OCI-LY1 (cell line): ENCODE measurements around the gene SMDT1.
A peak's percentile ranks its signal among the peaks of the same experiment; 100 is the strongest.

ENCODE experiments used
- H2AFZ ChIP-seq: fragments of 200-600 bp; sonication (generic), shearing (Covaris generic); 2 replicates; pipeline ENCODE4 v1.6.0; 2014; ENCODE audit warnings: antibody characterized with exemption, mild to moderate bottlenecking, low read length
- H3F3A ChIP-seq: fragments of 200-600 bp; sonication (generic), shearing (Covaris generic); 2 replicates; pipeline ENCODE4 v1.6.0; 2014; ENCODE audit warnings: mild to moderate bottlenecking, antibody characterized with exemption, low read length, moderate library complexity; ENCODE audit not compliant: insufficient read depth
- H3K27ac ChIP-seq: fragments of 200-600 bp; sonication (generic); 2 replicates; pipeline ENCODE4 v1.5.1; 2014; ENCODE audit warnings: low read length, mixed run types, mild to moderate bottlenecking, low read depth; ENCODE audit not compliant: poor library complexity, severe bottlenecking
- H3K27me3 ChIP-seq: fragments of 200-600 bp; sonication (generic); 2 replicates; pipeline ENCODE4 v1.6.0; 2014; ENCODE audit warnings: antibody characterized with exemption, mild to moderate bottlenecking, low read length, moderate library complexity; ENCODE audit not compliant: insufficient read depth
- H3K36me3 ChIP-seq: fragments of 200-600 bp; sonication (generic); 2 replicates; pipeline ENCODE4 v1.6.1; 2014; ENCODE audit warnings: mild to moderate bottlenecking, antibody characterized with exemption, low read length, moderate library complexity, mixed read lengths; ENCODE audit not compliant: insufficient read depth
- H3K4me1 ChIP-seq: fragments of 200-600 bp; sonication (generic); 2 replicates; pipeline ENCODE4 v1.5.1; 2014; ENCODE audit warnings: mild to moderate bottlenecking, low read length, moderate library complexity; ENCODE audit not compliant: insufficient read depth, severe bottlenecking
- H3K4me2 ChIP-seq: fragments of 200-600 bp; sonication (generic), shearing (Covaris generic); 2 replicates; pipeline ENCODE4 v1.6.1; 2014; ENCODE audit warnings: low read length
- H3K4me3 ChIP-seq: fragments of 200-600 bp; sonication (generic); 2 replicates; pipeline ENCODE4 v1.5.1; 2014; ENCODE audit warnings: low read length, low read depth, mild to moderate bottlenecking, mixed read lengths; ENCODE audit not compliant: poor library complexity, severe bottlenecking
- H3K79me2 ChIP-seq: fragments of 200-600 bp; shearing (Covaris generic); 2 replicates; pipeline ENCODE4 v1.6.1; 2016; ENCODE audit warnings: mixed run types, low read length, mixed read lengths; ENCODE audit not compliant: insufficient read depth
- H3K9ac ChIP-seq: fragments of 200-600 bp; sonication (generic), shearing (Covaris generic); 2 replicates; pipeline ENCODE4 v1.6.1; 2014; ENCODE audit warnings: mild to moderate bottlenecking, low read length, mixed read lengths
- H3K9me2 ChIP-seq: fragments of 200-600 bp; sonication (generic), shearing (Covaris generic); 2 replicates; pipeline ENCODE4 v1.6.1; 2014; ENCODE audit warnings: low read depth, mild to moderate bottlenecking, low read length, mixed read lengths
- H3K9me3 ChIP-seq: fragments of 200-600 bp; shearing (Covaris generic); 2 replicates; pipeline ENCODE4 v1.6.1; 2014; ENCODE audit warnings: low read length, mixed read lengths
- H4K20me1 ChIP-seq: fragments of 200-600 bp; sonication (generic), shearing (Covaris generic); 2 replicates; pipeline ENCODE4 v1.6.0; 2016; ENCODE audit warnings: mild to moderate bottlenecking, low read length; ENCODE audit not compliant: insufficient read depth
- EZH2 ChIP-seq: fragments of 200-600 bp; sonication (generic), shearing (Covaris generic); IDR thresholded peaks from 2 replicates; pipeline ENCODE4 v1.8.0; 2017; ENCODE audit warnings: borderline replicate concordance, mixed run types, mild to moderate bottlenecking, antibody characterized with exemption, low read length, moderate library complexity, mixed read lengths
- TF ChIP-seq, protein P1 (sequence below): fragments of 200-600 bp; sonication (generic), shearing (Covaris generic); IDR thresholded peaks from 2 replicates; pipeline ENCODE4 v1.5.1; 2017; ENCODE audit warnings: mild to moderate bottlenecking, antibody characterized with exemption, low read length, moderate library complexity, mixed read lengths

SMDT1 gene

DNA sequence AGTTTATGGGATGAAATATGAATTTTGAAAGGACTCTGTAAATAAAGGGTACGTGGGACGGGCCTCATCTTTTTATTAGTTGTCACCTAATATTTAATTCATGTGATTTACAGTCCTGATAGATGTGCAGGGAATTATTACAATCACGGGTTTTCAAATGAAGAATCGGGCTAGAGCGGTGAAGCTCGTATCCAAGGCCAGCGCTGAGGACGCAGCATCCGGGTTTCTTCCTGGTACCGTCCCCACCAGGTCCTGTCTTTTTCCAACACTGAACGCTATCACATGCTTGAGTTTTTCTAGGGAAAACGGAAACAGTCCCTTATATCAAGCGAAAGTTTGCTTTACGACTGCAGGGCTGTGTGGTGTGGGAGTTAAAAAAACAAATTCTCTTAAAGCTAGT is 787 bp downstream of the SMDT1 start:
- Histone ChIP-seq H3K9me2 (no peaks in the 10 kb centered on the region), H3K4me3 (peak overlapping the region; percentile 81), H3K27me3 (no peaks in the 10 kb centered on the region), H3K4me2 (peak overlapping the region; percentile 74), H3K9ac (peak overlapping the region; percentile 90), H3F3A (no peaks in the 10 kb centered on the region), H3K79me2 (peaks cover 11% of the 10 kb centered on the region), H3K36me3 (peaks cover 38% of the 10 kb centered on the region), H4K20me1 (no peaks in the 10 kb centered on the region), H3K9me3 (no peaks in the 10 kb centered on the region), H3K4me1 (peaks cover 17% of the 10 kb centered on the region), H2AFZ (no peak overlapping the region), H3K27ac (peak overlapping the region; percentile 79)
- TF ChIP-seq, protein P1, sequence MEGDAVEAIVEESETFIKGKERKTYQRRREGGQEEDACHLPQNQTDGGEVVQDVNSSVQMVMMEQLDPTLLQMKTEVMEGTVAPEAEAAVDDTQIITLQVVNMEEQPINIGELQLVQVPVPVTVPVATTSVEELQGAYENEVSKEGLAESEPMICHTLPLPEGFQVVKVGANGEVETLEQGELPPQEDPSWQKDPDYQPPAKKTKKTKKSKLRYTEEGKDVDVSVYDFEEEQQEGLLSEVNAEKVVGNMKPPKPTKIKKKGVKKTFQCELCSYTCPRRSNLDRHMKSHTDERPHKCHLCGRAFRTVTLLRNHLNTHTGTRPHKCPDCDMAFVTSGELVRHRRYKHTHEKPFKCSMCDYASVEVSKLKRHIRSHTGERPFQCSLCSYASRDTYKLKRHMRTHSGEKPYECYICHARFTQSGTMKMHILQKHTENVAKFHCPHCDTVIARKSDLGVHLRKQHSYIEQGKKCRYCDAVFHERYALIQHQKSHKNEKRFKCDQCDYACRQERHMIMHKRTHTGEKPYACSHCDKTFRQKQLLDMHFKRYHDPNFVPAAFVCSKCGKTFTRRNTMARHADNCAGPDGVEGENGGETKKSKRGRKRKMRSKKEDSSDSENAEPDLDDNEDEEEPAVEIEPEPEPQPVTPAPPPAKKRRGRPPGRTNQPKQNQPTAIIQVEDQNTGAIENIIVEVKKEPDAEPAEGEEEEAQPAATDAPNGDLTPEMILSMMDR, result no peak
- no peak for TF ChIP-seq EZH2

DNA sequence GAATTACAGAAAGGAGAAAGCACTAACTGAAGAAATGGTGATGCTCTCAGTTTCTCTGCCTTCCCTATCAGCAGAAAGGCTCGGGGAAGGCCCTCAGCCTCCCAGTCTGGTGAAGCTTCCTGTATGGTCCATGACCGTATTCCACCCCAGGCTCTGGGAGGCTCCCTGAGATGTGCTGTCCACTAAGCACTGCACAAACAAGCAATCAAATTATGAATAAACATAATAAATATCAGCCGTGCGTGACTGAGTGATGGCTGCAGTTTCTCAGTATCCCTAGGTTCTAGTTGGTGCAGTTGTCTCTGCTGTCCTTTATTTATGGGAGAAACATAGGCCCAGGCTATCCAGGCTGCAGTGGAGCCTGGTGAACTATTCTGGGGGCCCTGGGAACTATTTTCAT is 3.6 kb downstream of the SMDT1 start:
- H3K27ac ChIP-seq, result no peak overlapping the region
- H3K9me3 ChIP-seq, result no peaks in the 10 kb centered on the region
- peaks cover 17% of the 10 kb centered on the region for H3K4me1 ChIP-seq
- H3K27me3 ChIP-seq, result no peaks in the 10 kb centered on the region
- H3K4me2 ChIP-seq, result no peak overlapping the region
- H3K79me2 ChIP-seq, result peaks cover 22% of the 10 kb centered on the region
- H3K36me3 ChIP-seq, result peaks cover 59% of the 10 kb centered on the region
- no peaks in the 10 kb centered on the region for H3K9me2 ChIP-seq
- H3F3A ChIP-seq, result no peaks in the 10 kb centered on the region
- TF ChIP-seq, protein P1, result no peak
- TF ChIP-seq EZH2, result no peak
- H2AFZ ChIP-seq, result no peak overlapping the region
- H3K9ac ChIP-seq, result no peak overlapping the region
- H4K20me1 ChIP-seq, result no peaks in the 10 kb centered on the region
- H3K4me3 ChIP-seq, result no peak overlapping the region

DNA sequence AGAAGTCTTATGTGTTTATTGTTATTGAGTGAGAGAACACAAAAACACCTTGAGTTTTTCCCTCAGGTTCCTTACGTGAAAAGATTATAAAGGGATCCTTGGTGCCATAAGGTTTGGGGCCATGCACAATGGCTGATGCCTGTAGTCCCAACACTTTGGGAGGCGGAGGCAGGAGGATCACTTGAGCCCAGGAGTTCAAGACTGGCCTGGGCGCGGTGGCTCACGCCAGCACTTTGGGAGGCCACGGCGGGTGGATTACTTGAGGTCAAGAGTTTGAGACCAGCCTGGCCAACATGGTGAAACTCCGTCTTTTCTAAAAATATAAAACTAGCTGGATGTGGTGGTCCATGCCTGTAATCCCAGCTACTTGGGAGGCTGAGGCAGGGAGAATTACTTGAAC is 5.4 kb downstream of the SMDT1 start:
- Histone ChIP-seq H3K9me3 (peaks cover 5% of the 10 kb centered on the region; the same call in 1 of the 2 replicates), H3K9me2 (no peaks in the 10 kb centered on the region), H3K27ac (no peak overlapping the region), H3K4me2 (no peak overlapping the region), H3F3A (no peaks in the 10 kb centered on the region), H3K27me3 (no peaks in the 10 kb centered on the region), H3K4me3 (no peak overlapping the region), H3K9ac (no peak overlapping the region), H3K36me3 (peaks cover 71% of the 10 kb centered on the region), H3K79me2 (peaks cover 36% of the 10 kb centered on the region), H2AFZ (no peak overlapping the region), H4K20me1 (no peaks in the 10 kb centered on the region), H3K4me1 (peaks cover 19% of the 10 kb centered on the region)
- TF ChIP-seq, protein P1, result no peak
- no peak for TF ChIP-seq EZH2
